Chondrocyte (in vitro differentiated cells): ENCODE results near the gene KRTAP5-4. TPM values are rescaled to one million over a fixed set of nuclear protein-coding genes. Genes with fewer than 3 reads are reported as not detected.
A peak's percentile ranks its signal among the peaks of the same experiment; 100 is the strongest.
"Not testable (repeated sequence)": the region's sequence is repeated elsewhere in the genome, so short reads cannot be mapped to it uniquely, and the experiment has no call there.

Source experiments
- DNase-seq: peaks from one replicate; pipeline ENCODE4 v3.0.0; 2021; ENCODE audit warnings: mixed read lengths, low spot score
- H3K27ac Mint-ChIP-seq: one replicate; pipeline ENCODE4 v1.8.0; 2021; ENCODE audit warnings: mild to moderate bottlenecking, moderate library complexity, mixed read lengths; ENCODE audit not compliant: unreplicated experiment
- H3K27me3 Mint-ChIP-seq: 2 replicates; pipeline ENCODE4 v1.8.0; 2021; ENCODE audit warnings: low read depth, mixed read lengths
- H3K36me3 Mint-ChIP-seq: 2 replicates; pipeline ENCODE4 v1.8.0; 2021; ENCODE audit warnings: low read depth, mixed read lengths
- H3K4me1 Mint-ChIP-seq: 2 replicates; pipeline ENCODE4 v1.8.0; 2021; ENCODE audit warnings: low read depth, mild to moderate bottlenecking, mixed read lengths
- H3K4me3 Mint-ChIP-seq: one replicate; pipeline ENCODE4 v1.8.0; 2021; ENCODE audit warnings: mild to moderate bottlenecking, moderate library complexity, mixed read lengths; ENCODE audit not compliant: unreplicated experiment
- H3K9me3 Mint-ChIP-seq: 2 replicates; pipeline ENCODE4 v1.8.0; 2021; ENCODE audit warnings: low read depth, mixed read lengths
- CTCF ChIP-seq: fragments of 200-600 bp; sonication (generic); IDR thresholded peaks from 2 replicates; pipeline ENCODE4 v1.5.0; 2021; ENCODE audit warnings: antibody characterized with exemption, mild to moderate bottlenecking, moderate library complexity
- long read RNA-seq: library from polyadenylated mRNA; stranded (forward); transcript quantifications from one replicate; pipeline ENCODE4 v2.0.0, GENCODE V29; 2021
- total RNA-seq: library from RNA; stranded (reverse); gene quantifications from 3 replicates; pipeline ENCODE4 v1.2.1, GENCODE V29; 2021

Gene KRTAP5-4
- not detected in 3 replicates for total RNA-seq
- long read RNA-seq, result 0 reads

- Mint-ChIP-seq H3K4me1 (no peaks in the 10 kb centered on the region), H3K9me3 (peaks cover 3% of the 10 kb centered on the region), H3K27ac (no peak within 1 kb of the TSS), H3K4me3 (no peak within 1 kb of the TSS), H3K27me3 (peaks cover 65% of the 10 kb centered on the region), H3K36me3 (peaks cover 3% of the 10 kb centered on the region)
- DNase-seq, result no peak
- TF ChIP-seq CTCF, result no peak
These were observed at the start of gene KRTAP5-4 for GRCh38 chr11:1622086-1622485. Gene KRTAP5-4 (minus strand): TSS chr11:1622138. CDS start chr11:1622093, 45 bp downstream.

- H3K27me3 Mint-ChIP-seq, result peaks cover 70% of the 10 kb centered on the region
- H3K4me3 Mint-ChIP-seq, result no peak overlapping the region
- H3K36me3 Mint-ChIP-seq, result no peaks in the 10 kb centered on the region
- H3K27ac Mint-ChIP-seq, result no peak overlapping the region
- no peak for DNase-seq
- TF ChIP-seq CTCF, result no peak
- peaks cover 4% of the 10 kb centered on the region for H3K4me1 Mint-ChIP-seq
- H3K9me3 Mint-ChIP-seq, result no peaks in the 10 kb centered on the region
These were observed 49.7 kb upstream of the KRTAP5-4 start for GRCh38 chr11:1671658-1672057.

- Mint-ChIP-seq H3K27me3 (peaks cover 65% of the 10 kb centered on the region), H3K27ac (no peak overlapping the region), H3K4me3 (no peak overlapping the region), H3K4me1 (peaks cover 4% of the 10 kb centered on the region), H3K9me3 (no peaks in the 10 kb centered on the region), H3K36me3 (no peaks in the 10 kb centered on the region)
- no peak for TF ChIP-seq CTCF
- DNase-seq, result peak; percentile 33
These were observed 49.0 kb upstream of the KRTAP5-4 start for GRCh38 chr11:1670905-1671371.

- not testable (repeated sequence) for H3K4me1 Mint-ChIP-seq, H3K36me3 Mint-ChIP-seq, H3K27ac Mint-ChIP-seq, DNase-seq, H3K9me3 Mint-ChIP-seq, H3K4me3 Mint-ChIP-seq
- H3K27me3 Mint-ChIP-seq, result peaks cover 61% of the 10 kb centered on the region
These were observed 48.5 kb upstream of the KRTAP5-4 start for GRCh38 chr11:1670457-1670856.

GRCh38 chr11:1669546-1670218 lies 47.7 kb upstream of the KRTAP5-4 start:
- no peak for TF ChIP-seq CTCF
- DNase-seq, result no peak
- no peaks in the 10 kb centered on the region for H3K36me3 Mint-ChIP-seq
- peaks cover 4% of the 10 kb centered on the region for H3K4me1 Mint-ChIP-seq
- H3K4me3 Mint-ChIP-seq, result no peak overlapping the region
- H3K27ac Mint-ChIP-seq, result no peak overlapping the region
- peaks cover 57% of the 10 kb centered on the region for H3K27me3 Mint-ChIP-seq
- no peaks in the 10 kb centered on the region for H3K9me3 Mint-ChIP-seq
